HEK293 (cell line): ENCODE measurements around the gene PPDPF.

Experiments
- ELK4 ChIP-seq: IDR thresholded peaks from 2 replicates; pipeline ENCODE4 v1.6.1; 2011; ENCODE audit warnings: mild to moderate bottlenecking, low read depth, low read length, borderline replicate concordance
- KLF8 ChIP-seq: fragments of 450-650 bp; formaldehyde crosslinking; IDR thresholded peaks from 2 replicates; pipeline ENCODE4 v1.5.1; 2016; ENCODE audit warnings: missing biosample characterization, missing genetic modification characterization
- MYNN ChIP-seq: fragments of 450-650 bp; formaldehyde crosslinking; IDR thresholded peaks from 2 replicates; pipeline ENCODE4 v1.5.1; 2016; ENCODE audit warnings: missing biosample characterization, missing genetic modification characterization, borderline replicate concordance
- SP3 ChIP-seq: fragments of 450-650 bp; formaldehyde crosslinking; IDR thresholded peaks from 2 replicates; pipeline ENCODE4 v1.5.1; 2016; ENCODE audit warnings: missing biosample characterization, missing genetic modification characterization
- ZBTB44 ChIP-seq: fragments of 450-650 bp; IDR thresholded peaks from 2 replicates; pipeline ENCODE4 v1.5.1; 2018; ENCODE audit warnings: missing biosample characterization, mild to moderate bottlenecking, missing genetic modification characterization
- ZFP3 ChIP-seq: fragments of 450-650 bp; formaldehyde crosslinking; IDR thresholded peaks from 2 replicates; pipeline ENCODE4 v1.5.1; 2016; ENCODE audit warnings: low read depth, missing biosample characterization, missing genetic modification characterization
- ZNF112 ChIP-seq: fragments of 450-650 bp; formaldehyde crosslinking; IDR thresholded peaks from 2 replicates; pipeline ENCODE4 v1.5.0; 2017; ENCODE audit warnings: missing biosample characterization, missing genetic modification characterization
- ZNF23 ChIP-seq: fragments of 450-650 bp; formaldehyde crosslinking; IDR thresholded peaks from 2 replicates; pipeline ENCODE4 v1.5.1; 2016; ENCODE audit warnings: missing biosample characterization, missing genetic modification characterization, borderline replicate concordance
- ZNF26 ChIP-seq: fragments of 450-650 bp; formaldehyde crosslinking; IDR thresholded peaks from 2 replicates; pipeline ENCODE4 v1.5.1; 2016; ENCODE audit warnings: missing biosample characterization, missing genetic modification characterization
- ZNF280C ChIP-seq: fragments of 450-650 bp; formaldehyde crosslinking; IDR thresholded peaks from 2 replicates; pipeline ENCODE4 v1.5.1; 2016; ENCODE audit warnings: missing biosample characterization, missing genetic modification characterization
- ZNF302 ChIP-seq: fragments of 450-650 bp; formaldehyde crosslinking; IDR thresholded peaks from 2 replicates; pipeline ENCODE4 v1.5.1; 2016; ENCODE audit warnings: missing biosample characterization, missing genetic modification characterization, low read depth
- ZNF394 ChIP-seq: fragments of 450-650 bp; formaldehyde crosslinking; IDR thresholded peaks from 2 replicates; pipeline ENCODE4 v1.5.1; 2016; ENCODE audit warnings: missing biosample characterization, missing genetic modification characterization, mild to moderate bottlenecking, moderate library complexity, borderline replicate concordance
- ZNF398 ChIP-seq: fragments of 450-650 bp; formaldehyde crosslinking; IDR thresholded peaks from 2 replicates; pipeline ENCODE4 v1.5.1; 2017; ENCODE audit warnings: missing biosample characterization, missing genetic modification characterization
- ZNF521 ChIP-seq: fragments of 450-650 bp; formaldehyde crosslinking; IDR thresholded peaks from 2 replicates; pipeline ENCODE4 v1.5.1; 2017; ENCODE audit warnings: missing biosample characterization, mild to moderate bottlenecking, missing genetic modification characterization
- ZNF529 ChIP-seq: fragments of 450-650 bp; formaldehyde crosslinking; IDR thresholded peaks from 2 replicates; pipeline ENCODE4 v1.5.1; 2017; ENCODE audit warnings: missing genetic modification characterization, missing biosample characterization; ENCODE audit not compliant: insufficient replicate concordance
- ZNF561 ChIP-seq: fragments of 450-650 bp; IDR thresholded peaks from 2 replicates; pipeline ENCODE4 v1.5.1; 2018; ENCODE audit warnings: missing biosample characterization, missing genetic modification characterization, borderline replicate concordance
- ZNF571 ChIP-seq: fragments of 450-650 bp; formaldehyde crosslinking; IDR thresholded peaks from 2 replicates; pipeline ENCODE4 v1.5.0; 2017; ENCODE audit warnings: missing biosample characterization, missing genetic modification characterization
- ZNF624 ChIP-seq: fragments of 450-650 bp; formaldehyde crosslinking; IDR thresholded peaks from 2 replicates; pipeline ENCODE4 v1.5.1; 2017; ENCODE audit warnings: missing biosample characterization, missing genetic modification characterization
- ZNF629 ChIP-seq: fragments of 450-650 bp; formaldehyde crosslinking; IDR thresholded peaks from 2 replicates; pipeline ENCODE4 v1.5.1; 2017; ENCODE audit warnings: missing biosample characterization, missing genetic modification characterization
- ZNF639 ChIP-seq: fragments of 450-650 bp; formaldehyde crosslinking; IDR thresholded peaks from 2 replicates; pipeline ENCODE4 v1.5.1; 2016; ENCODE audit warnings: missing biosample characterization, missing genetic modification characterization
- ZNF658 ChIP-seq: fragments of 450-650 bp; formaldehyde crosslinking; IDR thresholded peaks from 2 replicates; pipeline ENCODE4; 2016; ENCODE audit warnings: missing biosample characterization, missing genetic modification characterization
- ZNF677 ChIP-seq: fragments of 450-650 bp; IDR thresholded peaks from 2 replicates; pipeline ENCODE4 v1.5.0; 2018; ENCODE audit warnings: missing biosample characterization, mild to moderate bottlenecking, missing genetic modification characterization, moderate library complexity
- ZNF704 ChIP-seq: fragments of 450-650 bp; formaldehyde crosslinking; IDR thresholded peaks from 2 replicates; pipeline ENCODE4 v1.5.1; 2016; ENCODE audit warnings: missing biosample characterization, missing genetic modification characterization
- ZNF747 ChIP-seq: fragments of 450-650 bp; formaldehyde crosslinking; IDR thresholded peaks from 2 replicates; pipeline ENCODE4 v1.5.1; 2016; ENCODE audit warnings: missing biosample characterization, missing genetic modification characterization
- ZNF76 ChIP-seq: fragments of 450-650 bp; formaldehyde crosslinking; IDR thresholded peaks from 2 replicates; pipeline ENCODE4; 2016; ENCODE audit warnings: low read depth, missing biosample characterization, missing genetic modification characterization, borderline replicate concordance
- ZSCAN5A ChIP-seq: fragments of 450-650 bp; formaldehyde crosslinking; IDR thresholded peaks from 2 replicates; pipeline ENCODE4 v1.5.1; 2016; ENCODE audit warnings: missing biosample characterization, missing genetic modification characterization

Gene PPDPF

GRCh38 chr20:63471981-63472831 lies 48.4 kb upstream of the PPDPF start, which contains the start of gene KCNQ2 (continued):
- TF ChIP-seq ZNF280C (tag by site-specific recombination), result no peak
- TF ChIP-seq ZNF561 (tag by site-specific recombination), result peak; percentile 62; the same call in 1 of the 2 replicates
- TF ChIP-seq ZSCAN5A, result no peak
- no peak for TF ChIP-seq ZNF639 (tag by site-specific recombination)
- TF ChIP-seq ZFP3 (tag by site-specific recombination), result no peak
- TF ChIP-seq ZNF112, result no peak
- no peak for TF ChIP-seq ZNF302 (tag by site-specific recombination)
- TF ChIP-seq ZNF624 (tag by site-specific recombination), result no peak
- TF ChIP-seq ZNF704 (tag by site-specific recombination), result no peak
- peak; percentile 15; the same call in 1 of the 2 replicates for TF ChIP-seq ZNF398 (tag by site-specific recombination)
- no peak for TF ChIP-seq ZNF629 (tag by site-specific recombination)
- TF ChIP-seq ZNF747 (tag by site-specific recombination), result no peak
- no peak for TF ChIP-seq ZNF26 (tag by site-specific recombination)
- peak; percentile 42; the same call in 1 of the 2 replicates for TF ChIP-seq KLF8 (tag by site-specific recombination)
- TF ChIP-seq ZNF394 (tag by site-specific recombination), result no peak
- no peak for TF ChIP-seq ZNF76 (tag by site-specific recombination)
- TF ChIP-seq ZNF658 (tag by site-specific recombination), result no peak
- TF ChIP-seq ZNF23 (tag by site-specific recombination), result no peak
- TF ChIP-seq ZBTB44 (tag by site-specific recombination), result no peak
- TF ChIP-seq MYNN (tag by site-specific recombination), result no peak
- no peak for TF ChIP-seq ZNF529 (tag by site-specific recombination)
- TF ChIP-seq SP3 (tag by site-specific recombination), result no peak
- TF ChIP-seq ELK4, result no peak
- no peak for TF ChIP-seq ZNF677 (tag by site-specific recombination)
- no peak for TF ChIP-seq ZNF521
- TF ChIP-seq ZNF571, result no peak
